PFSK-1 (cell line): ENCODE data around the gene SNAP25.

ENCODE experiments used
- POLR2AphosphoS5 ChIP-seq: IDR thresholded peaks from 2 replicates; pipeline ENCODE4 v1.6.1; 2012; ENCODE audit warnings: low read depth, mild to moderate bottlenecking, control low read depth, low read length, moderate library complexity
- REST ChIP-seq, 2 experiments: IDR thresholded peaks; 2 replicates each; pipeline versions ENCODE4 v1.6.1 to v1.8.0; 2011 to 2012; ENCODE audit warnings: low read depth in 2 of 2, low read length in 2 of 2, control low read depth in 1 of 2, inconsistent platforms in 1 of 2, mild to moderate bottlenecking in 1 of 2, moderate library complexity in 1 of 2; ENCODE audit not compliant: insufficient read depth in 1 of 2
- SIN3A ChIP-seq: IDR thresholded peaks from 2 replicates; pipeline ENCODE4 v1.6.1; 2012; ENCODE audit warnings: mild to moderate bottlenecking, low read length, moderate library complexity, borderline replicate concordance; ENCODE audit not compliant: insufficient read depth
- TAF1 ChIP-seq: IDR thresholded peaks from 2 replicates; pipeline ENCODE4 v1.6.1; 2012; ENCODE audit warnings: low read length, control low read depth, borderline replicate concordance; ENCODE audit not compliant: insufficient read depth

- TF ChIP-seq REST (IDR thresholded peaks at IDR 0.05; ENCODE audit: insufficient read depth in 1 of 2, low read depth in 2 of 2, low read length in 2 of 2) (no peak), POLR2AphosphoS5 (no peak), TAF1 (no peak), SIN3A (no peak)
Measured at GRCh38 chr20:10303852-10304251, 85.2 kb downstream of the SNAP25 start.
